ENCODE data around the gene FKBP10.
A peak's percentile ranks its signal among the peaks of the same experiment; 100 is the strongest.

Gene FKBP10, protein sequence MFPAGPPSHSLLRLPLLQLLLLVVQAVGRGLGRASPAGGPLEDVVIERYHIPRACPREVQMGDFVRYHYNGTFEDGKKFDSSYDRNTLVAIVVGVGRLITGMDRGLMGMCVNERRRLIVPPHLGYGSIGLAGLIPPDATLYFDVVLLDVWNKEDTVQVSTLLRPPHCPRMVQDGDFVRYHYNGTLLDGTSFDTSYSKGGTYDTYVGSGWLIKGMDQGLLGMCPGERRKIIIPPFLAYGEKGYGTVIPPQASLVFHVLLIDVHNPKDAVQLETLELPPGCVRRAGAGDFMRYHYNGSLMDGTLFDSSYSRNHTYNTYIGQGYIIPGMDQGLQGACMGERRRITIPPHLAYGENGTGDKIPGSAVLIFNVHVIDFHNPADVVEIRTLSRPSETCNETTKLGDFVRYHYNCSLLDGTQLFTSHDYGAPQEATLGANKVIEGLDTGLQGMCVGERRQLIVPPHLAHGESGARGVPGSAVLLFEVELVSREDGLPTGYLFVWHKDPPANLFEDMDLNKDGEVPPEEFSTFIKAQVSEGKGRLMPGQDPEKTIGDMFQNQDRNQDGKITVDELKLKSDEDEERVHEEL

DNA sequence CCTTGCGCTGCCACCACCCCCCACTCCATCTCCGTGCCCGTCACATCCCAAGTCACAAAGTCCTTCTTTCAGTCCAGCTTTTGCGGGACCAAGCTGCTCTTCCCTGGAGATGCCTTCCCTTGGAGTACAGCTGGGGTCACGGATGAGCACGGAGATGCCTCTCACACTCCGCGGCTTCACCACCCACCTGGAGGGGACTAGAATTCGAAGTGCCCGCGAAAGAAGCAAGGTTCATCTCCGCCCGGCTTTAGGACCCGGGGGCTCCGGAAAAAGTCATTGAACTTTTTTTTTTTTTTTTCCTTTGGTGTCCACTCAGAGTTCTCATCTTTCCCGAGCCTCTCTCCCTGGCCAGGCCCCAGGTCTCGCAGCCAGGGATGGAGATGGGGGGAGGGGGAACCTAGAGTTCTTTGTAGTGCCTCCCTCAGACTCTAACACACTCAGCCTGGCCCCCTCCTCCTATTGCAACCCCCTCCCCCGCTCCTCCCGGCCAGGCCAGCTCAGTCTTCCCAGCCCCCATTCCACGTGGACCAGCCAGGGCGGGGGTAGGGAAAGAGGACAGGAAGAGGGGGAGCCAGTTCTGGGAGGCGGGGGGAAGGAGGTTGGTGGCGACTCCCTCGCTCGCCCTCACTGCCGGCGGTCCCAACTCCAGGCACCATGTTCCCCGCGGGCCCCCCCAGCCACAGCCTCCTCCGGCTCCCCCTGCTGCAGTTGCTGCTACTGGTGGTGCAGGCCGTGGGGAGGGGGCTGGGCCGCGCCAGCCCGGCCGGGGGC lies at the start of gene FKBP10:
TSS of gene FKBP10 (plus strand) at position 624 of the 771 bp plus-strand sequence. CDS start at position 655, 31 bp downstream.
- Histone ChIP-seq H3K4me3 (ENCODE audit: low read depth in 1 of 2, low read length in 2 of 2) (peak within 1 kb of the TSS; percentile 81 to 90), H3K36me3 (ENCODE audit: control insufficient read depth in 1 of 2, insufficient read depth in 2 of 2, low read length in 2 of 2) (peaks cover 0 to 4% of the 10 kb centered on the region in 2 donors), H3K27ac (ENCODE audit: low read length) (peak within 1 kb of the TSS; percentile 51), H3K9me3 (ENCODE audit: control insufficient read depth in 1 of 2, low read length in 2 of 2) (no peaks in the 10 kb centered on the region), H3K4me1 (ENCODE audit: control insufficient read depth in 1 of 2, insufficient read depth in 2 of 2, low read length in 2 of 2) (peaks cover 0 to 31% of the 10 kb centered on the region in 2 donors), H3K27me3 (ENCODE audit: low read depth, low read length) (peaks cover 4% of the 10 kb centered on the region)

DNA sequence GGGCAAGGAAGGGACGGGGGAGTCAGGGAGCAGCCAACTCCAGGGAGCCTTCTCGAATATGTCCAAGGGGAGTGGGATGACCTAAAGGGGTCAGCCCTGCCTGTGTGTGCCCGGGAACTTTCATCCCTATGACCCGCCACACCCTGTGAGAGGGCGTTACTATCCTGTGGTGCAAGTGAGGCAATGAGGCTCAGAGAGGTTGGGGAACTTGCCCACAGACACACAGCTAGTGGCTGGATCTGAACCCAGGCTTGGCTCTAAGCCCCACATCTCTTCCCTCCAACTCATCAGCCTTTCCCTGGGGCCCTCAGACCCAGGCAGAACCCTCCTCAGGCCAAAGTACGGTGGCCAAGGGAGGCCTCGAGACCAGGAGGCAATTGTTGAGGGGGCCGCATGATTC lies 49.5 kb upstream of the FKBP10 start:
- no peaks in the 10 kb centered on the region for H3K9me3 ChIP-seq (ENCODE audit: control insufficient read depth in 1 of 2, low read length in 2 of 2)
- no peaks in the 10 kb centered on the region for H3K27me3 ChIP-seq (ENCODE audit: low read depth, low read length)
- peaks cover 41 to 74% of the 10 kb centered on the region in 2 donors for H3K36me3 ChIP-seq (ENCODE audit: control insufficient read depth in 1 of 2, insufficient read depth in 2 of 2, low read length in 2 of 2)
- no peak overlapping the region for H3K4me3 ChIP-seq (ENCODE audit: low read depth in 1 of 2, low read length in 2 of 2)
- H3K27ac ChIP-seq (ENCODE audit: low read length), result no peak overlapping the region
- H3K4me1 ChIP-seq (ENCODE audit: control insufficient read depth in 1 of 2, insufficient read depth in 2 of 2, low read length in 2 of 2), result no peaks in the 10 kb centered on the region

DNA sequence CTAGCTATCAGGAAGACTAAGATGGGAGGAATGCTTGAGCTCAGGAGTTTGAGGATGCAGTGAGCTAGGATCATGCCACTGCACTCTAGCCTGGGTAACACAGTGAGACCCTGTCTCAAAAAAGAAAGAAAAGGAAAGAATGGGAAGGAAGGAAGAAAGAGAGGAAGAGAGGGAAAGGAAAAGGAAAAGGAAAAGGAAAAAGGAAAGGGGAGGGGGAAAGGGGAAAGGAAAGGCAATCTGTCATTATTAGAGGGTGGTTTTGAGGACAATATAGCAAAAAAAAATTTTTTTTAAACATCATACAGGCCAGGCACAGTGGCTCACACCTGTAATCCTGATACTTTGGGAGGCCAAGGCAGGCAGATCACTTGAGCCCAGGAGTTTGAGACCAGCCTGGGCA lies 46.7 kb upstream of the FKBP10 start:
- H3K9me3 ChIP-seq (ENCODE audit: control insufficient read depth in 1 of 2, low read length in 2 of 2), result no peaks in the 10 kb centered on the region
- H3K27me3 ChIP-seq (ENCODE audit: low read depth, low read length), result no peaks in the 10 kb centered on the region
- H3K36me3 ChIP-seq (ENCODE audit: control insufficient read depth in 1 of 2, insufficient read depth in 2 of 2, low read length in 2 of 2), result peaks cover 46 to 78% of the 10 kb centered on the region in 2 donors
- no peak overlapping the region for H3K4me3 ChIP-seq (ENCODE audit: low read depth in 1 of 2, low read length in 2 of 2)
- no peaks in the 10 kb centered on the region for H3K4me1 ChIP-seq (ENCODE audit: control insufficient read depth in 1 of 2, insufficient read depth in 2 of 2, low read length in 2 of 2)
- H3K27ac ChIP-seq (ENCODE audit: low read length), result no peak overlapping the region

DNA sequence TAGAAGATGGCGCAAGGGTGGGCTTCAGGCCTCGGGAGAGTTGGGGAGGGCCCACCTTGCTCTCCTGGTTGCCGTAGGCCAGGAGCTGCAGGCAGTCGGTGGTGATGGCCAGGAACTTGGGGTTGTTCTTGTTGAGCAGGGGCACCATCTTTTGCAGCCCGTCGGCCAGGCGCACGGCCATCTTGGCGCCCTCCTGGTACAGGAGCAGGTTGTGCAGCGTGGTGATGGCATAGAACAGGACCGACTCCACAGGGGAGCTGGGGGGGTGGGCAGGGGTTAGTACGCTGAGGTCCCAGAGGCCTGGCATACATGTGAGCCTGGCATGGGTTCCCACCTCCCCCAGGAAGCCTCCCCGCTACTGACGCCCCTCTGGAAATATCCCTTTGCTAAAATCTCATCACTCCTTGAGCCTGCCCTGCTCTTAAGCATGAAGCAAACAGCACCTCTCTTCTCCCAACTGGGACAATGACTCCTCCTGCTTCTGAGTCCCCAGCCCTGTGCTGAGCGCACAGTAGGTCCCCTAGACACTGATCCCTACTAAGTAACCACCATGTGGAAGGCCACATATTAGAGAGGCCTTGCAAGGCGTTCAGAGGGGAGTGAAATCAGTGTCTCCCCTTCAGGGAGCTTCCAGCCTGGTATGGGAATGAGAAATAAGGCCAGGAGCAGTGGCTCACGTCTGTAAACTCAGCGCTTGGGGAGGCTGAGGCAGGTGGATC lies 45.3 kb upstream of the FKBP10 start:
- H3K27me3 ChIP-seq (ENCODE audit: low read depth, low read length), result no peaks in the 10 kb centered on the region
- H3K27ac ChIP-seq (ENCODE audit: low read length), result no peak overlapping the region
- peaks cover 49 to 72% of the 10 kb centered on the region in 2 donors for H3K36me3 ChIP-seq (ENCODE audit: control insufficient read depth in 1 of 2, insufficient read depth in 2 of 2, low read length in 2 of 2)
- H3K9me3 ChIP-seq (ENCODE audit: control insufficient read depth in 1 of 2, low read length in 2 of 2), result no peaks in the 10 kb centered on the region
- H3K4me1 ChIP-seq (ENCODE audit: control insufficient read depth in 1 of 2, insufficient read depth in 2 of 2, low read length in 2 of 2), result peaks cover 2 to 5% of the 10 kb centered on the region in 2 donors
- H3K4me3 ChIP-seq (ENCODE audit: low read depth in 1 of 2, low read length in 2 of 2), result no peak overlapping the region

DNA sequence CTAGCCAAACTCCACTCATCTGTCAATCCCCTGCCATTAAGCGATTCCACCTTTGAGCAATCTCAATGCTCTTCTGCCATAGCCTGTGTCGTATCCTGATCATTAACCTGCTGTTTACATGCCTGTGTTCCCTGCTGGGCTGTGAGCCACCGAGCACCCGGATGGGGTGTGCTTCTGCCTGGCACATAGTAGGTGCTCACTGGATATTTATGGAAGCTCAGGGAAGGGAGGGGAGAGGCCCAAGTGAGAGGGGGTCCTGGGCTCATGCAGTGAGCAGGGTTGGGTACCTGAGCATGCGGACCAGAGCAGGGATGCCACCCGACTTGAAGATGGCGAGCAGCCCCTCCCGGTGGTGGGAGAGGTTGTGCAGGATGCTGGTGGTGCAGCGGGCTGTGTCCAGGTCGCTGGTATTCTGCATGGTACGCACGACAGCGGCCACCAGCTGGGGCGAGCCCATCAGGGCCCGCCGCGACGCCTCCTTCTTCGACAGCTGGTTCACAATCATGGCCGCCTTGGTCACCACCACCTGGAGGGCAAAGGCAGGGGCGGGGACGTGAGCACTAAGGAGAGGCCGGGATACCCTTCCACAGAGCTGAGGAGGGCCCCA lies 44.0 kb upstream of the FKBP10 start:
- H3K27me3 ChIP-seq (ENCODE audit: low read depth, low read length), result no peaks in the 10 kb centered on the region
- peaks cover 10 to 16% of the 10 kb centered on the region in 2 donors for H3K4me1 ChIP-seq (ENCODE audit: control insufficient read depth in 1 of 2, insufficient read depth in 2 of 2, low read length in 2 of 2)
- H3K36me3 ChIP-seq (ENCODE audit: control insufficient read depth in 1 of 2, insufficient read depth in 2 of 2, low read length in 2 of 2), result peaks cover 38 to 59% of the 10 kb centered on the region in 2 donors
- H3K4me3 ChIP-seq (ENCODE audit: low read depth in 1 of 2, low read length in 2 of 2), result no peak overlapping the region
- no peak overlapping the region for H3K27ac ChIP-seq (ENCODE audit: low read length)
- H3K9me3 ChIP-seq (ENCODE audit: control insufficient read depth in 1 of 2, low read length in 2 of 2), result no peaks in the 10 kb centered on the region

DNA sequence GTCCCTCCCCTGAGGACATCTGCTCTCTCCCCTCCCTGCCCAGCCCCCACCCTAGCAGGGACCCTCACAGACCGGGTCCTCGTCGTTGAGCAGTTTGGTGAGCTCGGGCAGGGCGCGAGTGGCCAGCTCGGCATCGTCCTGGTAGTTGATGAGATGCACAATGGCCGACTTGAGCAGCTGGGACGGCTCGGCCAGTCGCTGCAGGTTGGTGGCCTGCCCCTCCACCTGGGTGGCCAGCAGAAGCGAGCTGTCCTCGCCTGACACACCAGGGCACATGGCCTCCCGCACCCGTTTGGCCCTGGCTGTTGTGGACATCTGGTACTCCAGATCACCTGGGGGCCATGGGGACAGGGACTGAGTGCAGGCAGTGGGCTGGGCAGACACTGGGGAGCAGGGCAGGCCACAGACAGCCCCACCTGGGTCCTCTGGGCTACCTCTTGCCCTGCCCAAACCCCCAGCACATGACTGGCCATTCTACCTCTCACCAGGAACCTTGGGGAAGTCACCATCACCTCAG lies 43.4 kb upstream of the FKBP10 start:
- Histone ChIP-seq H3K27me3 (ENCODE audit: low read depth, low read length) (no peaks in the 10 kb centered on the region), H3K36me3 (ENCODE audit: control insufficient read depth in 1 of 2, insufficient read depth in 2 of 2, low read length in 2 of 2) (peaks cover 35 to 56% of the 10 kb centered on the region in 2 donors), H3K4me1 (ENCODE audit: control insufficient read depth in 1 of 2, insufficient read depth in 2 of 2, low read length in 2 of 2) (peaks cover 12 to 16% of the 10 kb centered on the region in 2 donors), H3K4me3 (ENCODE audit: low read depth in 1 of 2, low read length in 2 of 2) (no peak overlapping the region), H3K9me3 (ENCODE audit: control insufficient read depth in 1 of 2, low read length in 2 of 2) (no peaks in the 10 kb centered on the region), H3K27ac (ENCODE audit: low read length) (no peak overlapping the region)

DNA sequence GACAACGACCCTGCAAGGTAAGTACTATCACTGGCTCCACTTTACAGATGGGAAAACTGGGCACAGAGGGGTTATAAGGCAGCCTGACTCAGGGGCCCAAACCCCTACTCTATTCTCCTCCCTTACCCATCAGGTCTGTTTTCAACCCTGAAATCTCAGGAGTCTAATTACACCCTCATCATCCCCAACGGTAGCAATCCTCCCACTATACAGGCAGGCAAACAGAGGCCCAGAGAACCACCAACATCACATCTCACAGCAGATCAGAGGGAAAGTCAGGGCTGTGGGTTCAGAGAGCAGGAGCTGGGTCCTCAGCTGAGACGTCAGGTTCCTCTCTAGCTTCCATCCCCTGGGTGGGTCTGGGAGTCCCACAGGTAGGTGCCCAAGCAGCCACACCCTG lies 42.8 kb upstream of the FKBP10 start:
- Histone ChIP-seq H3K36me3 (ENCODE audit: control insufficient read depth in 1 of 2, insufficient read depth in 2 of 2, low read length in 2 of 2) (peaks cover 29 to 50% of the 10 kb centered on the region in 2 donors), H3K9me3 (ENCODE audit: control insufficient read depth in 1 of 2, low read length in 2 of 2) (no peaks in the 10 kb centered on the region), H3K4me1 (ENCODE audit: control insufficient read depth in 1 of 2, insufficient read depth in 2 of 2, low read length in 2 of 2) (peaks cover 12 to 16% of the 10 kb centered on the region in 2 donors), H3K27ac (ENCODE audit: low read length) (no peak overlapping the region), H3K4me3 (ENCODE audit: low read depth in 1 of 2, low read length in 2 of 2) (no peak overlapping the region), H3K27me3 (ENCODE audit: low read depth, low read length) (no peaks in the 10 kb centered on the region)

DNA sequence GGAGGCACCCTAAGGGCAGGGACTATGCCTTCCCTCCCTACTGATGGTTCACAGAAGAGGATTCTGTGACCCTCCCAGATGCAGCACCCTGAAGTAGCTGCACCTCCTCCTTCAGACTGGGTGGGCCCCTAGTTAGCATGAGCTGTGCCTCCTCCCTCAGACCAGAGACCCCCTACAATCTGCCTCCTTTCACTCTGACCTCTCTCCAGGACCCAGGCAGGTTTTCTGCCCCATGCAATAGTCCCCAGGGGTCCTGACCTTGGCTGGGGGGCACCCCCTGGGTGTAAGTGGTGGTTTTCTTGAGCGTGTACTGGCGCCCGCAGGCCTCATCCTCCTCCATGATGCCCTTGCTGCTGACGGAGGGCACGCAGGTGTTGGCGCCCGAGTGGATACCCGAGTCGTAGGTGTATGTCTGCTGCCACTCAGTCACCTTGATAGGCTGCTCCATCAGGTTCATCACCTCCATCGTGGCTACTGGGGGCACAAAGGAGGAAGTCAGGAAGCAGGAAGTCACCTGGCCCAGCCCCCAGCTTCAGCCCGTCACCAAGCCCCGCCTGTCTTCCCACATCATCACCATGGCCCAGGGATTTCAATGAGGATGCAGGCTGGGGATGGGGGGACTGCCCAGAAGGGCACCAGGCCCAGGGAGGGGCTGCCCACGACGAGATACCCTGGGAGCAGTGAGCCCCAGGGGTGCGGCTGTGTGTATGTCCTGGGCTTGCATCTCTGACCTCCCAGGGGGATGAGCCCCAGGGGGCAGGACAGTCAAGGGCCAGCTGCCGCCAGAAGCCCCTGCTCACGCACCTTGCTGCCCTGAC lies 41.2 kb upstream of the FKBP10 start:
- H3K27ac ChIP-seq (ENCODE audit: low read length), result peak overlapping the region; percentile 85
- no peak overlapping the region for H3K4me3 ChIP-seq (ENCODE audit: low read depth in 1 of 2, low read length in 2 of 2)
- H3K4me1 ChIP-seq (ENCODE audit: control insufficient read depth in 1 of 2, insufficient read depth in 2 of 2, low read length in 2 of 2), result peaks cover 12 to 31% of the 10 kb centered on the region in 2 donors
- H3K27me3 ChIP-seq (ENCODE audit: low read depth, low read length), result no peaks in the 10 kb centered on the region
- H3K9me3 ChIP-seq (ENCODE audit: control insufficient read depth in 1 of 2, low read length in 2 of 2), result no peaks in the 10 kb centered on the region
- peaks cover 23 to 38% of the 10 kb centered on the region in 2 donors for H3K36me3 ChIP-seq (ENCODE audit: control insufficient read depth in 1 of 2, insufficient read depth in 2 of 2, low read length in 2 of 2)

DNA sequence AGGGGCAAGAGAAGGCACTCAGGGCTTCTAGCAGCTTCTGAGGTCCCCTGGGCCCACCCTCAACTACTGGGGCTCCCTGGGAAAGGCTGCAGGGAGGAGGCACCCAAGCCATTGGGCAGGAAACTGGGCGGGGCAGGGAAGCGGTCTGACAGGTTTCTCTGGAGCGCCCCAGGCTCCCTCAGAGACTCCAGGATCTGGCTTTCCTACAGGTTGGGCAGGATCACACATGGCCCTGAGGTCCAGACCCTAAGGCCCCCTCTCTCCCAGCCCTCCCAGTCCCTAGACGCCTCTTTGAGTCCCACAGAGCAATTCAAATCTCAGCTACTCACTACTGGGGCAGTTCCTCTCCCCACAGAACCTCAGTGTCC lies 40.6 kb upstream of the FKBP10 start:
- no peaks in the 10 kb centered on the region for H3K27me3 ChIP-seq (ENCODE audit: low read depth, low read length)
- peaks cover 12 to 36% of the 10 kb centered on the region in 2 donors for H3K4me1 ChIP-seq (ENCODE audit: control insufficient read depth in 1 of 2, insufficient read depth in 2 of 2, low read length in 2 of 2)
- peak overlapping the region; percentile 85 for H3K27ac ChIP-seq (ENCODE audit: low read length)
- H3K36me3 ChIP-seq (ENCODE audit: control insufficient read depth in 1 of 2, insufficient read depth in 2 of 2, low read length in 2 of 2), result peaks cover 23 to 33% of the 10 kb centered on the region in 2 donors
- no peak overlapping the region for H3K4me3 ChIP-seq (ENCODE audit: low read depth in 1 of 2, low read length in 2 of 2)
- no peaks in the 10 kb centered on the region for H3K9me3 ChIP-seq (ENCODE audit: control insufficient read depth in 1 of 2, low read length in 2 of 2)
